Stomach smooth muscle (tissue), 2 donors: Measurements from ENCODE around the gene GLIS1.
"Not testable (repeated sequence)": the region's sequence is repeated elsewhere in the genome, so short reads cannot be mapped to it uniquely, and the experiment has no call there.

Experiments
- H3K27ac ChIP-seq: one replicate; pipeline ENCODE4 v1.7.0; 2013; ENCODE audit warnings: mild to moderate bottlenecking, low read length, inconsistent platforms
- H3K27me3 ChIP-seq, 2 donors: one replicate each; pipeline ENCODE4 v1.7.0; 2013; ENCODE audit warnings: low read length in 2 of 2; ENCODE audit not compliant: insufficient read depth in 2 of 2, control insufficient read depth in 1 of 2
- H3K36me3 ChIP-seq, 2 donors: one replicate each; pipeline ENCODE4 v1.7.0; 2013; ENCODE audit warnings: low read length in 2 of 2; ENCODE audit not compliant: control insufficient read depth in 2 of 2, insufficient read depth in 2 of 2
- H3K4me1 ChIP-seq: one replicate; pipeline ENCODE4 v1.7.0; 2013; ENCODE audit warnings: low read length; ENCODE audit not compliant: control insufficient read depth, insufficient read depth
- H3K4me3 ChIP-seq, 2 donors: one replicate each; pipeline ENCODE4 v1.7.0; 2013; ENCODE audit warnings: low read length in 2 of 2
- H3K9ac ChIP-seq, 2 donors: one replicate each; pipeline ENCODE4 v1.7.0; 2013; ENCODE audit warnings: low read length in 2 of 2, mild to moderate bottlenecking in 1 of 2
- H3K9me3 ChIP-seq, 2 donors: one replicate each; pipeline ENCODE4 v1.7.0; 2013; ENCODE audit warnings: low read length in 2 of 2; ENCODE audit not compliant: control insufficient read depth in 2 of 2
- donor health status: healthy.
- donor health status: Pancreatic carcinoma.

The GLIS1 gene

GRCh38 chr1:53557830-53558738 is 180.9 kb downstream of the GLIS1 start:
- Histone ChIP-seq H3K4me1 (no peaks in the 10 kb centered on the region), H3K4me3 (no peak overlapping the region), H3K27ac (no peak overlapping the region), H3K27me3 (peaks cover 0 to 5% of the 10 kb centered on the region in 2 donors), H3K9ac (no peak overlapping the region), H3K9me3 (no peaks in the 10 kb centered on the region), H3K36me3 (no peaks in the 10 kb centered on the region)

- Histone ChIP-seq H3K4me1 (no peaks in the 10 kb centered on the region), H3K27ac (no peak overlapping the region), H3K27me3 (peaks cover 0 to 5% of the 10 kb centered on the region in 2 donors), H3K9me3 (no peaks in the 10 kb centered on the region), H3K4me3 (no peak overlapping the region), H3K36me3 (no peaks in the 10 kb centered on the region), H3K9ac (no peak overlapping the region)
These were observed 181.6 kb downstream of the GLIS1 start for GRCh38 chr1:53557369-53557768.

GRCh38 chr1:53556657-53557227 is 182.2 kb downstream of the GLIS1 start:
- H3K9ac ChIP-seq = no peak overlapping the region
- no peaks in the 10 kb centered on the region for H3K36me3 ChIP-seq
- no peaks in the 10 kb centered on the region for H3K9me3 ChIP-seq
- H3K4me1 ChIP-seq = no peaks in the 10 kb centered on the region
- no peak overlapping the region for H3K27ac ChIP-seq
- H3K27me3 ChIP-seq = peaks cover 0 to 5% of the 10 kb centered on the region in 2 donors
- no peak overlapping the region for H3K4me3 ChIP-seq

- H3K4me1 ChIP-seq, H3K9me3 ChIP-seq, H3K9ac ChIP-seq, H3K36me3 ChIP-seq, H3K4me3 ChIP-seq, H3K27me3 ChIP-seq, H3K27ac ChIP-seq: not testable (repeated sequence)
These were observed 183.2 kb downstream of the GLIS1 start for GRCh38 chr1:53555620-53556326.

- no peaks in the 10 kb centered on the region for H3K27me3 ChIP-seq
- no peak overlapping the region for H3K9ac ChIP-seq
- no peaks in the 10 kb centered on the region for H3K9me3 ChIP-seq
- no peaks in the 10 kb centered on the region for H3K36me3 ChIP-seq
- H3K4me1 ChIP-seq = no peaks in the 10 kb centered on the region
- H3K27ac ChIP-seq = no peak overlapping the region
- H3K4me3 ChIP-seq = no peak overlapping the region
These were observed 184.2 kb downstream of the GLIS1 start for GRCh38 chr1:53554592-53555305.

GRCh38 chr1:53553734-53554509 is 185.0 kb downstream of the GLIS1 start:
- H3K36me3 ChIP-seq = no peaks in the 10 kb centered on the region
- no peaks in the 10 kb centered on the region for H3K4me1 ChIP-seq
- H3K4me3 ChIP-seq = no peak overlapping the region
- no peaks in the 10 kb centered on the region for H3K27me3 ChIP-seq
- H3K9ac ChIP-seq = no peak overlapping the region
- H3K27ac ChIP-seq = no peak overlapping the region
- no peaks in the 10 kb centered on the region for H3K9me3 ChIP-seq

- H3K27me3 ChIP-seq = no peaks in the 10 kb centered on the region
- H3K27ac ChIP-seq = no peak overlapping the region
- H3K4me1 ChIP-seq = no peaks in the 10 kb centered on the region
- no peaks in the 10 kb centered on the region for H3K36me3 ChIP-seq
- H3K9ac ChIP-seq = no peak overlapping the region
- H3K9me3 ChIP-seq = no peaks in the 10 kb centered on the region
- H3K4me3 ChIP-seq = no peak overlapping the region
These were observed 185.8 kb downstream of the GLIS1 start for GRCh38 chr1:53552981-53553733.

GRCh38 chr1:53552146-53552861 is 186.7 kb downstream of the GLIS1 start:
- no peak overlapping the region for H3K9ac ChIP-seq
- no peaks in the 10 kb centered on the region for H3K36me3 ChIP-seq
- H3K9me3 ChIP-seq = no peaks in the 10 kb centered on the region
- no peak overlapping the region for H3K27ac ChIP-seq
- no peaks in the 10 kb centered on the region for H3K4me1 ChIP-seq
- no peaks in the 10 kb centered on the region for H3K27me3 ChIP-seq
- no peak overlapping the region for H3K4me3 ChIP-seq

GRCh38 chr1:53551428-53551995 is 187.5 kb downstream of the GLIS1 start:
- Histone ChIP-seq H3K9me3 (no peaks in the 10 kb centered on the region), H3K27ac (no peak overlapping the region), H3K9ac (no peak overlapping the region), H3K36me3 (no peaks in the 10 kb centered on the region), H3K4me1 (no peaks in the 10 kb centered on the region), H3K27me3 (no peaks in the 10 kb centered on the region), H3K4me3 (no peak overlapping the region)
